Measurements from ENCODE around the gene LRMDA.

Gene LRMDA

DNA sequence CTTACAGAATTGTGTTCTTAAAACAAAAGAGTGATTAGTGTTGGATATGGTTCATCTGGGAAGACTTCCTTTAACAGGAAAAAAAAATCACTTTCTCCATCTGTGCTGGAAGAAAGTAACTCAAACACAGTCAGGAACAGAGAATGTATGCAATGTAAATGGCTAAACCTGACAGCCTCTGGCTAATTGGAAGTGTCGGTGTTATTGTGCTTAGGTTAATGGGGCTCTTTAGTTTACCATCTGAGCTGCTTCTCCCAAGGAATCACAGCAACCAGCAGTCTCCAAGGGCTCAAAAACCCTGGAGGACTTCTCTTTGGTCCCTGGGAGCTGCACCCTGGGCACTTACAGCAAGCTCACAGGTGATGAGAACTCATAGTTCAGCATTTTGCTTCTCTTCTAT lies 724.5 kb downstream of the LRMDA start:
- DNase-seq = no peak

DNA sequence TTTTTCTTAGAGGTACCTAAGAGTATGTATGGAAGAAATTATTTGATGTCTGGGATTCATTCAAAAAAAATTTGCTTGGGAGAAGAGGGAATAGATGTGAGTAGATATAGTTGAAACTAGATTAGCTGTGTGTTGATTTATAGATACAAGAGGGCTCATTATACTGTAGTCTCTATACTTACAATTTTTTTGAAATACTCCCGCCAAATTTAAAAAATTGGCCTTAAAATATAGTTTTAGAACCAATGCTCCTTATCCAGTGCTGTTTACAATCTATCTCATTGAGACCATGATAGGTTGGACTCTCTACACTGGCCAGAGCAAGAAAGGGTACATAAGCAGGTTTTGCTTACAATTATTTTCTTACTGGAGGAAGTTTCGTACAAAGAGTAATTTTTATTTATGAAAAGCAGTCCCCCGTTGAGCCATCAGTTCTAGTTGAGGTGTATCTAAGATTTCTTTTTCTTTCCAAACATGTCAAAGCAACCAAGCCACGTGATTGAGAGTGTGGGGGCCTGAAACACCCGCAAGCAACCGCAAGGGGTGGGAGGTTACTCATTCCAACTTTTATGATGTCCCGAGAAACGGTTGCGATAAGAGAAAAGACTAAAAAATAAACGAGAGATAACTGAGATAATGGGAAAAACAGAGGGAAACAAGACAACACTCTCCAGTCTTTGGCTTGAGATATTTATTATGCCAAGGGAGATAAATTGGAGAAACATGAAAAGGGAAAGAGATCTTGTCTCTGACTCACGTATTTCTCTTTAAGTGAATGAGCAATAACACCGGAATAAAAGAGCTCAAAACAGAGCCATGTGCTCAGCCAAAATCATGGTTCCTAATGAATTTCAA lies 729.2 kb downstream of the LRMDA start:
- no peak for DNase-seq

DNA sequence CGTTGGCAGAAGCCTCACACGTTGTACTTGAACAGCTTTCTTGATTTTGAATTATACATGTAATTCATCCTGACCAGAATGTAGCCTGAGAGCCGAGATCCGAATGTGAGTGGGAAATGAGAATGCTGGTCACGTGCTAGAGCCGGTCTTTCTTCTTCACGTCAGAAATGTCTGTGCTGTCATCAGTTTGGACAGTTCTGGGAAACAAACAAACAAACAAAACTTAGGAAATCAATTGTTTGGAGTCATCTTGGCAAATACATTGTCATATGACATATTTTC lies 729.8 kb downstream of the LRMDA start:
- DNase-seq = no peak

DNA sequence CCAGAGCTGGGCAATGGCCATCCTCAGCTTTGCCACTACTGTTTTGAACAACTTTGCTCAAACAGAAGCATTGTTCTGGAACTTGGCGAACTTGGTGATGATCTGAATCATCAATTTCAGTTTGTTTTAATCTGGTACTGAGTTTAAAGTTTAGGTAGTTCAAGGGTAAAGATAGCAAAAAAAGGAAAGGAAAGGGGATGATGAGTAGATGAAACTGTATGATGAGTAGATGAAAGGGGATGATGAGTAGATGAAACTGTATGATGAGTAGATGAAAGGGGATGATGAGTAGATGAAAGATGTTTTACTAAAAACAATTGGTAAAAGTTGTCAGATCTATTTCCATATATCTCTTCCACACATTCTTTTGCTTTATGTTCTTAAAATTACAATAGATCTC lies 737.0 kb downstream of the LRMDA start:
- no peak for DNase-seq

DNA sequence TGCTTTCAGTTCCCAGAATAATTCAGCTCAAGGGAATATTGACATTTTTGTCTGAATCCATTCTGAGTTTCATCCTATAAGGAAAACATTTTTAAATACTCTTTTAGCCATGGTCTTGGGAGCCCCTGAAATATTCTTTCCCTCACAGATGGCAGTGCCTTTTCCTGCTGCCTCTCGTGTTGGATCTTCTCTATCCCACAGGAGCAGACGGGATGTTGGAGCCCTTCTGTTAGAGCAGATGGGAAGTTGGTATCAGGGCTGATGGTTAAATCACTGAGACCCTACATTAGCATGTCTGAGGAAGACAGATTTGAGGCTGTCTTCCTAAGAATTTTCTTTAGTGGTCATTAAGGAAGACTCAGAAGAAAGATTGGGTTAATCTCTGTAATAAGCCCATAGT lies 737.8 kb downstream of the LRMDA start:
- DNase-seq = no peak

DNA sequence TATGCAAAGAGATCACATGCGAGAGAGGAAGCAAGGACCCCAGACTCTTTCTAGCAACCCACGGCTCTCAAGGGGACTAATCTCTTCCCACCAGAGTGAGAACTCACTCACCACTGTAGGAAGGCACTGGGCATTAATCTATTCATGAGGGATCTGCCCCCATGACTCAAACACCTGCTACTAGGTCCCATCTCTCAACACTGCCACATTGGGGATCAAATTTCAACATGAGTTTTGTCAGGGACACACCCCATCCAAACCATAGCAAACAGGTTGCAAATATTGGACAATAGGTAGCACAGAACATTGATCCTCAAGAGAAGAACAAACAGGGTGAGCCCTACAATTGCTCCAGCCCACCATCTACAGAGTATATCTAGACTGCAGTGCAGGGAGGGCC lies 740.6 kb downstream of the LRMDA start:
- no peak for DNase-seq

DNA sequence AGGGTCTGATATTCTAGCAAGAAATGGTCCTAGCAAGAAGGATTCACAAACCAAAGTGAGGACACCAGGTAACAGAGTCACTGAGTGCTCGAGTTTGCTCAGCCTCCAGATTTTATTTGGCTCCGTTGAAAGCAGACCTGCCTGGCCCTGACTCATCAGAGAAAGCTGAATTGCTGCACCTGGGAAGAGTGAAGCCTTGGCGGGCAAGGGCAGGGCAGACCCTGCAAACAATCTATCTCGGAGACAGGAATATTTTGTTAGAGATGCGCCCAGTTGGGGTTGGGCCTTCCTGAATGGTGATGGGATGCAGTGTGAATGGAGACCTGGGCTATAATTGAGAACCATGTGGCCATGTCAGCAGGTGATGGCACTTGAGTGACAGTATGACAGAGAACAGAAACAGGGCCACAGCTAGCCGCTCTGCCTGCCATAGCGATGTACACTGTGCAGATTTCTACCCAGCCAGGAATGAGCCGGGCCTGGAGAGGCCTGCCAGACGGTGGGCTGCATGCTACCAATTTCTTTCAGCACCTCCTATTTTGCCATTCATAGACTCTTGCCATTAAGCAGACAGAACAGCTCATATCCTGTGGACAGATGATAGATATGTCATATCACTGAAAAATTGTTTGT lies 744.2 kb downstream of the LRMDA start:
- no peak for DNase-seq

DNA sequence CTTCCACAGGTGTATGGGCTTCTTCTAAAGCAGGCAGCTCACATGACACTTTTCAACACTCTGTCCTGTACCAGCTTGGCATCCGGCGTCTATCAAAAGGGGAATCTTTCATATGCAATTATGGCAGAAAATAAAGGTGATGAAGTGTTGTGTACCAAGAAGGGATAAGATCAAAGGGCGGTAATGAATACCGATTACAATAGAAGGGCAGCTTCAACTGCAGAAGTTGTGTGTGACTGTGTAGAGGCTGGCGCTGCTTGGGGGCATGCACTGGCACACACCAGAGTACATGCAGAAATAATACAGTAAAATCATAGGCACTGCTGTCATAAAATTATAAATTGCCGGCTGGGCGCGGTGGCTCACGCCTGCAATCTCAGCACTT lies 744.7 kb downstream of the LRMDA start:
- no peak for DNase-seq

DNA sequence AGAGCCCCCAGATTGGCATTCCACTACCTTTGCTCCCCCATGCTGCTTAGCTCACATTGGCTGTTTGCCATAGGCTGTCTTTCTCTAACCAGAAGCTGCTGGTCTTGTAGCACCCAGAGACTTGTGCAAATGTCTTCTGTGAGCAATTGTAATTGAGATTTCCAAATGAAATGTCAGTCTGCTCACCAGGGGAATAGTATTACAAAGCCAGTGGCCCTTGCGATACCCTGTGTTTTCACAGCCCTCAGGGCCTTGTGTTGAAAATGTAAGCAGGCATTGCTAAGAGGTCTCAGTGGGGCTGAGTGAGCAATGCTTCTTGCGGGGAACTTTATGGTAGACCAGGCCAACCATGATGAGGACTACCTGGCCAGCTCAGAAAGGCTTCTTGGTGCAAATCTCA lies 746.5 kb downstream of the LRMDA start:
- no peak for DNase-seq

DNA sequence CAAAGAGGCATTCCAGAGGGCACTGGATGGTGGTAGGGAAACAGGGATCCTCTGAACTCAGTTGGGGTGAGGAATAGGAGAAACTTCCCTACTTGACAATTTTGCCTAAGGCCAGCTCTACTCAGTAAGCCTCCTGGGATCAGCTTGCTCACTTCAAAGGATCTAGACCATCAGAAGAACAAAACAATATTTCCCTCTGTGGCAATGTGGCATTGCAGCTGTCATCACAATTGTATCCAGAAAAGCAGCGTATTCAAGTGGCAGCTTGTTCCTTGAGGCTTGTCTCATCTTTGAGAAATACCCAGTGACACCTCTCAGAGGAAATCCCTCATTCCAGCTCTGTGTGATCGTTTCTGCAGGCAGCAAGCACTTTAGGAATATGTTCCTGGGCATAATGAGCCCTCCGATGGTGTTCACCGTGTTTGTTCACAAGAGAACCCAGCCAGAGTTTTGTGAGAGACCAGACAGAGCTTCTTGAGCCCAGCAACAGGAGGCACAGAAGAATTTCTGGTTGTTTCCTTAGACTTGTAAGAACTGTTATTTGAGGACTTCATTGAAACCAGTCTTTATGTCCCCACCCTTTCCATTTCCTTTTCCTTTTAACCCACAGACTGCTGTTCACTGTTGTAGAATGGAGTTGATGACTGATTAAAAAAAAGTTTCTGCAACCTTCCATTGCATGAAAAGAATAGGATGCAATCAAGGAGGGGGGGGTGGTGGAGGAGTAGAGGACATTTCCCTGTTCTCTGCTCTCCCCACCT lies 747.3 kb downstream of the LRMDA start:
- no peak for DNase-seq

DNA sequence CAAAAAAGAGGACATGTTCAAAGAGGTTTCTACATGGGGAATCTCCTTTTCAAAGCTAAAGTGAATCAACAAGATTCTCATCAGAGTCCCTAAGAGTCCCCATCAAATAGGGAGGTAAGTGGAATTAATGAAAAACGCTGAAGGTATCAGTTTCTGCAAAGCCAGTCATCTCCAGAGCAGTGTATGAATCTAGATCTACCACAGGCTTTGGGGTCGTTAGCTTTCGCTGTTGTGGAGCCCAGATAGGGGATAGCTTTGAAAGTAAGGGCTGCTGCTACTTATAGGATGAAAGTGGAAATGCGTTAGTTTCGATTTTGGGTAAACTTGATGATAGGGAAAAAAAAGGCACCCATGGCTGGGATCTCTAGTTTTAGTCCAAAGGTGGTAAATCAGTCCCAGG lies 748.4 kb downstream of the LRMDA start:
- no peak for DNase-seq

DNA sequence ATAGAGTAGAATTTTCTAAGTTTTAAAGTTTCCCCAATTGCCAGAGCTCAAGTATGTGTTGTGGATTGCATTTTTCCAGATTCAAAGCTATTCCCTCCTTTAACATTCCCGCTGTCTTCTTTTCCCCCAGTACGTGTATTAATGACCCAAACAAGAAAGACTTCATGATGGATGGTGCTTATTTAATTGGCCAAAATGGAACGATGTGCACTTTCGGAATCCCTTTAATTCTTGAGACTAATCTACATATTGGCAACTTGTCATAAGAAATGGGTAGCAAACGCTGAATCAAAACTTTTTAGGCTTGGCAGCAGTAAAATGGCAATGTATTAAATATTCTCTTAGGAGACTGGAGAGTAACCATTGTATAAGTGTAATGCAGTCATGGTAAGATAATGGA lies 753.2 kb downstream of the LRMDA start:
- DNase-seq = no peak

DNA sequence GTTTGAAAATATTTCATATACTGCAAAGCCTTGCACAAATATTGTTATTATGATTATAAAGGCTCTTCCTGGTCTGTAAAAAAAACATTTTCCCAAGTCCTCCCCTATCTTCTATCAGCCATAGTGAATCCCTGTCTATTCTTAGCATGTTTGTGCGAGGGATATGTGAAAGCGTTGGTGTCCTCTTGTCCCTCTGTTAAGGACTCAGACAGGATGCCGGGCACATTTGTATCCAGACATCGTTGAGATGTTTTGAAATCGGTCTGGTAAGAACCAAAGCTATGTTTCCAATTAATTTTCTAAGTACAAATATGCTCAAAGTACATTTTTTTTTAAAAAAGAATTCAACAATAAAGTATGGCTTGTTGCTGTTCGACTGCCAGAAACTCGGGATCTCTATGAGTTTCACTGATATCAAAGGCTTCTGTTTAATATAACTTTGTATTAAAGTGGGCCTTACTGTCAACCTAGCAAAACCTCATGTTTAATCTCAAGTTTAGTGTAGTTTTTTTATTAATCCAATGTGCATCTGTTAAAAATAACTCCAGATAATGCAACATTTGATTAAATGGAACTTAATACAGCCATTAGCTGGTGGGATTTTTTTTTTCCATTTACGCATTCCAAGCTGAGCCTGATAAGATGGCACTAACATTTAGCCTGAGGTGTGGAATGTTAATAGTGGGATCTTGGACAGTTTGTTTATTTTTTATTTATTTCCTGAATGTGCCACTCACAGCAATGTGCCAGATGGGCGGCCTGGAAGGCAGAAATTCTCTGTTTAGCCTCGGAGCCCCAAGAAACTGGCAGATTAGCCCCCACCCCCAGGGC lies 754.3 kb downstream of the LRMDA start:
- no peak for DNase-seq

DNA sequence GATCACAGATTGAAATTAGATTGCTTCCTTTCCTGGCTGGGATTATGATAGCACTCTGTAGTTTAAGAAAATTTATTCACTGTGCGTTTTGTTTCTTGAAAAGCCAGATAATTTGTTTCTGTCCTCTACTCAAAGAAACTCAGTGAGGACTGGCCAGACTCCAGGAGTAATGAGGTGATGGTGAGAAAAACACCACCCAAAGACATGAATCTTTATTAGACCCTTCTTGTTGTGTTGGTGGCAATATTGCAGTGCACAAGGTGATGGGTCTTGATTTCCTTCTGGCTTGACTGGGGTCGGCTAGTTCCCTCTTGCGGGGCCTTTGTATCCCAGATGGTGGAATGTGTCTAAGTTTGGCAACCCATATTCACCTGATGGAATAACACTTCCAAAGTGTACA lies 756.8 kb downstream of the LRMDA start:
- DNase-seq = no peak

DNA sequence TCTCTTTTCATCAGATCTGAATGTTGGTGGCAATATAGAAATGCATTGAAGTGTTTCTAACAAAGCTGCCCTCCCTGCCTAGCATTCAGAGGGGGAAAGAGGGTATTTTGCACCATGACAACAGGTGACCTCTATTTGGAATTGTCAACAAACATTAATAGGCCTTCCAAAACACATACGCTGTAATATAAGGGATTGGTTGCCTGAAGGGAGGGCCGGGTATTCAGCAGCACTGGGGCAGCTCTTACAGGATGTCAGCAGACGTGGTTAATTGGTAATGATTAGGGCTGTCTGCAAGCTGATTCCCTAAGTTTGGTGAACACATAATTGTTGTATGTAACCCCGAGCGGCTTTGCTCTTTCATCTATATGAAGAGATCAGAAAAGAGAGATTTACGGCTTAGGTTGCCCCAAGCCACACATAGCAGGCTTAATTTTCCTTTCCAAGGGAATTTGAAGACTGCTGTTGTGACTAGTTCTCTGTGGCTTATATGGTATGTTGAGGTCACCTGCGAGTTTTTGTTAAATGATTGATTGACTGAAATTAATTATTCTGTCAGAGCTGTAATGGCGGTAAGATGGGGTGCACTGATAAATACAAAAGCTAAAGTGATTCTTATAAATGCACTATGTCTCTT lies 759.3 kb downstream of the LRMDA start:
- DNase-seq = no peak

DNA sequence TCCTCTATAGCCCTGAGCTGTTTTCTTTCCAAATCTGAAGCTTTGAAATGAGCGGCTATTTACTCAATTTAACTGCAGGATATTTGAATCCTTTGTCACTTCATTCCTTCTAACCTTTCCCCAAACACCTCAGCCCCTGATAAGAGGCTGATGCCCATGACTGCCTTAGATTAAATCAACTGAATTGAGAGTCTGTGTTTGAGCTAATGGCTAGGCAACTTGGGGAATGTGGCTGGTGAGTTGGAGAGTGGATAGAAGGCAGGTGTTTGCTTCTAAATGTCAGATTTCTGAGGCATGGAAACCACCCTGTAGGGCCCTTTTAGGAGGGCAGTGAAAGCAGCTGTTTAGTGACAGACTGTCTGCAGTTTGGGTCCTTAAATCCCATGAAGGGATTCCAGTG lies 759.9 kb downstream of the LRMDA start:
- DNase-seq = no peak

DNA sequence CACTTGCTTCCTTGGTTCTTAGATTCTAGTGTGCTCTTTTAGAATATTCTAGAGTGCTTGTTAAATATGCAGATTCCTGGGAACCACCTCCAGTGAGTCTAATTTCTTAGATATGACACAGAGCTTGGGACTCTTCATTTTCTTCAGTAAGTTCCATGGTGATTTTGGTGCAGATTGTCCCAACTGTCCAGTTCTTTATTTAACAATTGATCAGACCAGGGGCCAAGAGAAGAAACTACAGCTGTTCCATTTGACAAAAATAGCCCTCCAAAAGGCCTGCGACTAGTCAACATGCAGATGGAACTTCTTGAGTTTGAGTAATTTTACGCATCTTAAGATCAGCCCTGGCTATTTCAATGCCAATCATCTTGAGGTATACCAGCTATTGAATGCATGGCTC lies 760.7 kb downstream of the LRMDA start:
- no peak for DNase-seq

DNA sequence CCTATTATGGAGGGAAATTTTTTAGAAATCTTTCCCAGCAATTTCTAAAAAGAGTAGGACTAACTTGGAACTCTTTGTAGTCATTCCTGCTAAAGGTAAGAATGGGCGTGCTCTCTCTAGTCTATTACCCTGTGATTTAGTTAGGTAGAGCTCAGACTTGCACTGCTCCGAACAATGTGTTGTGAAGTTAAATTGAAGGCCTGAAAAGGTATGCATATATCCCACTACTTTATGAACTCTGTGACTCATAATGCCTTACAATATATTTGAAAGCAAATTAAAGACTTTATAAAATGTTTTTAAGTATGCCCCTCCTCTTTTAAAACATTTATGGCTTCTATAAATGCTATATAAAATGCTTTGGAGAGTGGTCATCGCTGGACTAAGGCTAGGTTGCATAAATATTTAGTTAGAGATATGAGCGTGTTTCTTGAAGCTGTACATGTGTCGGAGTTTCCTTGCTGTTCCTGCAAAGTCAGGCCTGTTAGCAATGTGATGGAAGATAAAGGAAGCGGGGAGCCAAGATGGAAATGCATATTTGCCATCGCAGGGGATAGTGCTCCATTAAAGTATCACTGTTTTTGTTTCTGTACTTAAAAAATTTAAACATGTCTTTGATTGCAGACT lies 761.4 kb downstream of the LRMDA start:
- no peak for DNase-seq

DNA sequence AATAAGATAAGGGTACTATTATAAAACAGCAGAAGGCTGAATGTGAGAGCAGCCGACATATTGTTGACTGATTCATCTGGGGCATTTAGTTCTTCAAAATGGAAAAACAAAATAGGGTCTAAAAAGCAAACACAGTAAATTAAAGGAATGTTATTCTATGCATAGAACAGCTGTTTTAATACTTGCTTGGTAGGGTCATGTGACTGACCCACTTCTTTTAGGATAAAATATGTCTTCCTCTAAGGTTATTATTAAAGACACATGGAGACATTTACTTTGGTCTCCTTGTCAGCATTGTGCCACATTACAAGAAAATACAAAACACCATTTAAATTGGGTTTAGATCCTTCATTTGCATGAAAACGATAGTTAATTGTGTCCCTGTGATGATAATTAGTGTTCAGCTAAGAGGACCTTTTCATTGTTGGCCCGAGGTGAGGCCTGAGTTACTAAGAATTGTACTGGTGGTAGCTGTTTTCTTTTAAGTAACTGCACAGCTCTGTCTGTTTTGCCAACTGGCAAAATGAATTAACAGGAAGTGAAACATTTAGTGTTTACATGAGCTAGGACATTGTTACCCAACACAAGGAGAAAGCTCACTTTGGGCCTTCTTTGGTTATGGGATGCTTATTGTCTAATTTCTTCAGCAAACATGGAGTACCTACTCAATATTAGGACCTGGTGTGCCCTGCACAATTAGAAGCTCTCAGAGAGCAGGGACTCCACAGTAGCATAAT lies 764.4 kb downstream of the LRMDA start:
- no peak for DNase-seq

DNA sequence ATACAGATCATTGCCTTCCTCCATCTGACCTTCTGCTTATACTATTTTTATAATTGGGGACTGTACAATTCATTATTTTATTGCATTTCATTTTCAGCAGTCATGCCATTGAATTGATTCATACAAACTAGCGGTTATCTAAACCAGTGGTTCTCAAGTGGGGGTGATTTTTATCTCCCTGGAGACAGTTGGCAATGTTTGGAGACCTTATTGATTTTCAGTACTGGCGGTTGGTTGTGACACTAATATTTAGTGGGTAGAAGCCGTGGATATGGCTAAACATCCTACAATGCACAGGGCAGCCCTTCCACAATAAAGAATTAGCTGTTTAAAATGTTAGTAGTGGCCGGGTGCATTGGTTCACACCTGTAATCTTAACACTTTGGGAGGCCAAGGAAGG lies 765.9 kb downstream of the LRMDA start:
- no peak for DNase-seq

DNA sequence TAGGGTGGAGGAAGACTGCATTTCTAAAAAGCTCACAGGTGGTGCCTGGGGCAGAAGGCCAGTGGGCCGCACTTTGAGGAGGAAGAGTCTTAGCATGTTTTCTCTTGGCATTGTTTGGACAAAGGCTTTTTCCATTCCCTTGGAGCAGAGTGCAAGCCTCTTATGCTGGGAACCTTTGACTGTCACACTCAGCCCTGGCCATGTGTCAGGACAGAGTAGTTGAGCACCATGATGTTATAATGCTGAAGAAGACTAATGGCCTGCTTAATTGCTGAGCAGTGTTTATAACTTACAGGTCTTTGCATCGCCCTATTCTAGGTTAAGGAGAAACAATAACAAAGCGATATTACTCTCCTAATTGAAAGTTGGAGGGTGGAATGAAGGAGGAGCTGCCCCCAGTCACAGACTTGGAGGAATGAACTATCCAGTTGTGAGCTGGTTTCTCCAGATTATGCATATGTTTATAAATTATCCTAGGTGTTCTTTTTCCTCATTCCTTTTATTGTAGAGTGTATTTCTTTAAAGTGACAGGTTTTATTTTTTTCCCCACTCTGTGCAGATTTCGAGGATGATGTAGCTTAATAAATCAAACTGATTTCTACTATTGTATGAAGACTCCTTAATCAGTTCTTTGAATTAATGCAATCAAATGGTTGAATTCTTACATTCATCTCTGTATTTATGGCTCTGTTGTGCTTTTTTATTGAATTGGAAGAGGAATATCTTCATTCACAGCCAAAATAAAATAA lies 767.0 kb downstream of the LRMDA start:
- no peak for DNase-seq

Measured in activated naive CD4-positive, alpha-beta T cell (primary cell).